ENCODE data around the gene TENM4.
"Not testable (repeated sequence)": the region's sequence is repeated elsewhere in the genome, so short reads cannot be mapped to it uniquely, and the experiment has no call there.

Gene TENM4

GRCh38 chr11:79199729-79200354 lies 241.0 kb downstream of the TENM4 start:
- no peak for DNase-seq

- no peak for DNase-seq
These were observed 242.0 kb downstream of the TENM4 start for GRCh38 chr11:79198898-79199250.

GRCh38 chr11:79198203-79198897 lies 242.5 kb downstream of the TENM4 start:
- no peak for DNase-seq

GRCh38 chr11:79196950-79197349 lies 243.9 kb downstream of the TENM4 start:
- DNase-seq: no peak

- no peak for DNase-seq
These were observed 245.6 kb downstream of the TENM4 start for GRCh38 chr11:79195209-79195608.

- no peak for DNase-seq
These were observed 247.0 kb downstream of the TENM4 start for GRCh38 chr11:79193663-79194310.

GRCh38 chr11:79192836-79193235 lies 248.0 kb downstream of the TENM4 start:
- no peak for DNase-seq

- DNase-seq: not testable (repeated sequence)
These were observed 249.1 kb downstream of the TENM4 start for GRCh38 chr11:79191716-79192115.

GRCh38 chr11:79190553-79190952 lies 250.3 kb downstream of the TENM4 start:
- DNase-seq: not testable (repeated sequence)

- no peak for DNase-seq
These were observed 251.2 kb downstream of the TENM4 start for GRCh38 chr11:79189601-79190000.

GRCh38 chr11:79189055-79189454 lies 251.8 kb downstream of the TENM4 start:
- DNase-seq: no peak

- DNase-seq: no peak
These were observed 254.2 kb downstream of the TENM4 start for GRCh38 chr11:79186669-79187068.

- no peak for DNase-seq
These were observed 255.5 kb downstream of the TENM4 start for GRCh38 chr11:79185351-79185750.

GRCh38 chr11:79184285-79184684 lies 256.5 kb downstream of the TENM4 start:
- no peak for DNase-seq

GRCh38 chr11:79182794-79183193 lies 258.0 kb downstream of the TENM4 start:
- DNase-seq: no peak

- no peak for DNase-seq
These were observed 261.7 kb downstream of the TENM4 start for GRCh38 chr11:79179087-79179486.

GRCh38 chr11:79174045-79175008 lies 266.5 kb downstream of the TENM4 start:
- DNase-seq: no peak

- no peak for DNase-seq
These were observed 267.2 kb downstream of the TENM4 start for GRCh38 chr11:79173615-79174014.

- DNase-seq: no peak
These were observed 270.5 kb downstream of the TENM4 start for GRCh38 chr11:79170321-79170720.

- DNase-seq: no peak
These were observed 272.2 kb downstream of the TENM4 start for GRCh38 chr11:79168530-79169110.

- no peak for DNase-seq
These were observed 273.2 kb downstream of the TENM4 start for GRCh38 chr11:79167510-79168188.

- DNase-seq: no peak
These were observed 274.9 kb downstream of the TENM4 start for GRCh38 chr11:79165908-79166307.

All from activated CD4-positive, CD25-positive, alpha-beta regulatory T cell treated with anti-CD3 and anti-CD28 coated beads, Interleukin-2, amount 50 U/mL, for 72 hours (primary cell).